DOHH2 (cell line): ENCODE measurements around the gene HOGA1.

Source experiments
- CTCF ChIP-seq: fragments of 200-600 bp; sonication (generic); IDR thresholded peaks from one replicate; pipeline ENCODE4 v1.5.1; 2014; ENCODE audit warnings: antibody characterized with exemption, mild to moderate bottlenecking, low read depth, low read length; ENCODE audit not compliant: poor library complexity, severe bottlenecking
- EZH2phosphoT487 ChIP-seq: fragments of 200-600 bp; sonication (generic); IDR thresholded peaks from 2 replicates; pipeline ENCODE4 v1.6.1; 2017; ENCODE audit warnings: borderline replicate concordance, mild to moderate bottlenecking, antibody characterized with exemption, low read length, moderate library complexity, mixed read lengths

GRCh38 chr10:97643441-97643985 is 59.3 kb downstream of the HOGA1 start:
- TF ChIP-seq CTCF (no peak), EZH2phosphoT487 (no peak)
